ENCODE data around the gene LRRD1. TPM values are rescaled to one million over a fixed set of nuclear protein-coding genes. Genes with fewer than 3 reads are reported as not detected.

LRRD1 gene
- total RNA-seq = under 1 TPM in 1 of 2 donors, not detected in 1; 0.40 TPM

DNA sequence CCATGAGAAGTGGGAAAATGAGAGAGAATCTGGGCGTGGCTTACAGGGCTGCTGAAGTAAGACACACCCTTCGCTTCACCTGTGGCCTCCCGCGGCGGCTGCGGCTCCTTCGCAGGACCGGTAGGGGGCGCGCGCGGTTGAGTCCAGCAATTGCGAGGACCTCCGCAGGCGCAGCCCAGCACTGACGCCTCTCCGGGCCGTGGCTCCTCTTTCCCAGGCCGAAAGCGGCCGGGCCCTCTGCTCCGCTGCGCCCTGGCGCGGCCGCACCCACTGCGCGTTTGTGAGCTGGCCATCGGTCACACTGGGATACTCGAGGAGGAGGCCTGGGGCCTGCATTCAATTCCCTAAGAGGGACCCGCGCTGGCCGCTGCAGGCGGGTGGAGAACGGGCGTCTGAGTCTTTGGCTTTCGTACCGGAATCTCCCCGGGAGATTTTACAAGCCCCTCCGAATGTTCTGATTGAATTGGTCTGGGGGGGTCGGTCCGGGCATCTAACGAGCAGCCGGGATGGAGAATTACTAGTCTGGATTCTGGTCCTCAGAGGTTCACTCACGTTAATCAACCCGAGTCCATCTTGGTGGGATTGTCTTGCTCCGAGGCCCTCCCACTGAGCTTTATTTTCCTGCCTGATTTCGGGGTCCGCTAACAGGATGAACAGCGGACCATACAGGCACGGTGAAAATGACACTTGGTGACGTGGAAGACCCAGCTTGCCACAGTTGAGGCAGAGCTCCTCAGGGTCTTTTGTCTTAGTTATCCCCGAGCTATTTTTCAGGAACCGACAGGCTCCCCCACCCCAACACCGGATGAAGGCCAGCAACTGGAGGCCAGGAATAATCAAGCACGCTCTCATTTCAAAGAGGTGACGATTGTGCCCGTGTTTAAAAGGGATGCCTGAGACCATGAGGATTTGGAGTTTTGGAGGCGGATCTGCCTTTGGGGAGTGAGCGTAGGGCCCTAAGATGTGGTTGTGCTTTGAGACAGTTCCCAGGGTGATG lies at the start of gene LRRD1:
LRRD1 (minus strand) TSS at position 215 of the 997 bp plus-strand sequence. CDS start 13,940 bp downstream, outside the sequence.
- Histone ChIP-seq H3K27me3 (replicated peaks; ENCODE audit: insufficient read depth) (no peaks in the 10 kb centered on the region), H3K4me3 (peak within 1 kb of the TSS; percentile 39 to 40), H3K27ac (peak within 1 kb of the TSS; percentile 75 to 88), H3K9me3 (no peaks in the 10 kb centered on the region), H3K36me3 (no peaks in the 10 kb centered on the region), H3K4me1 (replicated peaks) (no peaks in the 10 kb centered on the region)
- 11% methylated on average over 59 of the region's 60 CpGs for WGBS
- TF ChIP-seq POLR2A (IDR thresholded peaks at IDR 0.05) (peak; percentile 30), POLR2AphosphoS5 (IDR thresholded peaks at IDR 0.05) (peak; percentile 56)
- TF ChIP-seq, protein P1, sequence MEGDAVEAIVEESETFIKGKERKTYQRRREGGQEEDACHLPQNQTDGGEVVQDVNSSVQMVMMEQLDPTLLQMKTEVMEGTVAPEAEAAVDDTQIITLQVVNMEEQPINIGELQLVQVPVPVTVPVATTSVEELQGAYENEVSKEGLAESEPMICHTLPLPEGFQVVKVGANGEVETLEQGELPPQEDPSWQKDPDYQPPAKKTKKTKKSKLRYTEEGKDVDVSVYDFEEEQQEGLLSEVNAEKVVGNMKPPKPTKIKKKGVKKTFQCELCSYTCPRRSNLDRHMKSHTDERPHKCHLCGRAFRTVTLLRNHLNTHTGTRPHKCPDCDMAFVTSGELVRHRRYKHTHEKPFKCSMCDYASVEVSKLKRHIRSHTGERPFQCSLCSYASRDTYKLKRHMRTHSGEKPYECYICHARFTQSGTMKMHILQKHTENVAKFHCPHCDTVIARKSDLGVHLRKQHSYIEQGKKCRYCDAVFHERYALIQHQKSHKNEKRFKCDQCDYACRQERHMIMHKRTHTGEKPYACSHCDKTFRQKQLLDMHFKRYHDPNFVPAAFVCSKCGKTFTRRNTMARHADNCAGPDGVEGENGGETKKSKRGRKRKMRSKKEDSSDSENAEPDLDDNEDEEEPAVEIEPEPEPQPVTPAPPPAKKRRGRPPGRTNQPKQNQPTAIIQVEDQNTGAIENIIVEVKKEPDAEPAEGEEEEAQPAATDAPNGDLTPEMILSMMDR (IDR thresholded peaks at IDR 0.05) = peak; percentile 93 to 97 (median 94)
- intact Hi-C loops (cut with DNase I) = loop anchor here (2.0 kb wide), 1 partner anchor 266 kb away; no protein-coding TSS in a partner anchor
- peak; percentile 86 for DNase-seq (ENCODE audit: low spot score)

- no peak overlapping the region for H3K27ac ChIP-seq
- intact Hi-C loops (cut with DNase I) = no loop called here
- no peak for DNase-seq (ENCODE audit: low spot score)
- no peaks in the 10 kb centered on the region for H3K9me3 ChIP-seq
- H3K36me3 ChIP-seq = no peaks in the 10 kb centered on the region
- H3K27me3 ChIP-seq (replicated peaks; ENCODE audit: insufficient read depth) = no peaks in the 10 kb centered on the region
- H3K4me3 ChIP-seq = no peak overlapping the region
- WGBS = 96% methylated on average over 2 of the region's 2 CpGs
- TF ChIP-seq POLR2AphosphoS5 (IDR thresholded peaks at IDR 0.05) (no peak), POLR2A (IDR thresholded peaks at IDR 0.05) (no peak)
- TF ChIP-seq, protein P1 (IDR thresholded peaks at IDR 0.05) = no peak
- no peaks in the 10 kb centered on the region for H3K4me1 ChIP-seq (replicated peaks)
Observed at GRCh38 chr7:92228742-92229141, 49.8 kb upstream of the LRRD1 start.

GRCh38 chr7:92228100-92228499 lies 49.2 kb upstream of the LRRD1 start:
- no peak overlapping the region for H3K27ac ChIP-seq
- peaks cover 0 to 2% of the 10 kb centered on the region in 2 donors for H3K36me3 ChIP-seq
- H3K27me3 ChIP-seq (replicated peaks; ENCODE audit: insufficient read depth) = no peaks in the 10 kb centered on the region
- intact Hi-C loops (cut with DNase I) = no loop called here
- no peaks in the 10 kb centered on the region for H3K4me1 ChIP-seq (replicated peaks)
- 99% methylated on average over 2 of the region's 2 CpGs for WGBS
- H3K4me3 ChIP-seq = no peak overlapping the region
- no peak for TF ChIP-seq POLR2AphosphoS5 (IDR thresholded peaks at IDR 0.05)
- TF ChIP-seq, protein P1 (IDR thresholded peaks at IDR 0.05) = no peak
- TF ChIP-seq POLR2A (IDR thresholded peaks at IDR 0.05) = no peak
- no peak for DNase-seq (ENCODE audit: low spot score)
- no peaks in the 10 kb centered on the region for H3K9me3 ChIP-seq

- Histone ChIP-seq H3K4me1 (replicated peaks) (no peaks in the 10 kb centered on the region), H3K27me3 (replicated peaks; ENCODE audit: insufficient read depth) (no peaks in the 10 kb centered on the region), H3K27ac (no peak overlapping the region), H3K9me3 (no peaks in the 10 kb centered on the region), H3K36me3 (peaks cover 0 to 2% of the 10 kb centered on the region in 2 donors), H3K4me3 (no peak overlapping the region)
- no peak for DNase-seq (ENCODE audit: low spot score)
- 84% methylated on average over 4 of the region's 4 CpGs for WGBS
- intact Hi-C loops (cut with DNase I) = no loop called here
- no peak for TF ChIP-seq POLR2A (IDR thresholded peaks at IDR 0.05)
- TF ChIP-seq, protein P1 (IDR thresholded peaks at IDR 0.05) = no peak
- TF ChIP-seq POLR2AphosphoS5 (IDR thresholded peaks at IDR 0.05) = no peak
Observed at GRCh38 chr7:92226981-92227380, 48.0 kb upstream of the LRRD1 start.

All from prostate gland (tissue), 2 donors.